Hepatocyte (in vitro differentiated cells): ENCODE data around the gene PFN4. TPM values are rescaled to one million over a fixed set of nuclear protein-coding genes. Genes with fewer than 3 reads are reported as not detected.
A peak's percentile ranks its signal among the peaks of the same experiment; 100 is the strongest.

ENCODE experiments used
- DNase-seq: peaks from one replicate; pipeline ENCODE4 v3.0.0-alpha.2; 2016; ENCODE audit warnings: low spot score
- H2AFZ ChIP-seq: fragments of 200-600 bp; sonication (generic); 2 replicates; pipeline ENCODE4 v1.6.0; 2016; ENCODE audit warnings: antibody characterized with exemption, mild to moderate bottlenecking
- H3K27ac ChIP-seq: fragments of 200-600 bp; sonication (generic); 2 replicates; pipeline ENCODE4 v1.5.1; 2016; ENCODE audit warnings: mild to moderate bottlenecking
- H3K27me3 ChIP-seq: fragments of 200-600 bp; sonication (generic); 2 replicates; pipeline ENCODE4 v1.6.1; 2016
- H3K36me3 ChIP-seq: fragments of 200-600 bp; sonication (generic); replicated peaks from 2 replicates; pipeline ENCODE4 v1.5.1; 2016; ENCODE audit warnings: low read depth; ENCODE audit not compliant: insufficient read depth
- H3K4me1 ChIP-seq: fragments of 200-600 bp; sonication (generic); 2 replicates; pipeline ENCODE4 v1.5.1; 2016; ENCODE audit warnings: mild to moderate bottlenecking, moderate library complexity; ENCODE audit not compliant: insufficient read depth
- H3K4me2 ChIP-seq: fragments of 200-600 bp; sonication (generic); 2 replicates; pipeline ENCODE4 v1.6.0; 2016
- H3K4me3 ChIP-seq: fragments of 200-600 bp; sonication (generic); 2 replicates; pipeline ENCODE4 v1.5.1; 2016; ENCODE audit warnings: mild to moderate bottlenecking
- H3K79me2 ChIP-seq: fragments of 200-600 bp; sonication (generic); 2 replicates; pipeline ENCODE4 v1.6.0; 2017; ENCODE audit warnings: mild to moderate bottlenecking
- H3K9me2 ChIP-seq: fragments of 200-600 bp; sonication (generic); replicated peaks from 2 replicates; pipeline ENCODE4 v1.6.0; 2017; ENCODE audit warnings: mild to moderate bottlenecking; ENCODE audit not compliant: insufficient read depth
- H3K9me3 ChIP-seq: fragments of 200-600 bp; sonication (generic); 2 replicates; pipeline ENCODE4 v1.5.1; 2016; ENCODE audit warnings: low read depth, mild to moderate bottlenecking
- H4K20me1 ChIP-seq: fragments of 200-600 bp; sonication (generic); 2 replicates; pipeline ENCODE4 v1.6.0; 2016; ENCODE audit warnings: mild to moderate bottlenecking; ENCODE audit not compliant: insufficient read depth, poor library complexity, severe bottlenecking
- EZH2 ChIP-seq: fragments of 200-600 bp; sonication (generic); IDR thresholded peaks from 2 replicates; pipeline ENCODE4 v1.6.1; 2016; ENCODE audit warnings: antibody characterized with exemption, mild to moderate bottlenecking, borderline replicate concordance
- EZH2phosphoT487 ChIP-seq: fragments of 200-600 bp; sonication (generic); IDR thresholded peaks from one replicate; pipeline ENCODE4 v1.6.1; 2018; ENCODE audit warnings: antibody characterized with exemption, mild to moderate bottlenecking, low read depth, moderate library complexity; ENCODE audit not compliant: unreplicated experiment, severe bottlenecking
- WGBS: methylation state at CpG from one replicate; pipeline ENCODE4 v1.1.6; 2016; ENCODE audit warnings: low lambda C conversion rate; ENCODE audit errors: missing lambda C conversion rate; 5-methylcytosine and 5-hydroxymethylcytosine counted together
- polyA plus RNA-seq: library from polyadenylated mRNA; unstranded; fragments of >200 nt; fragmentation: Nextera tagmentation; extraction: Ambion mirVana; gene quantifications from 2 replicates; pipeline ENCODE4 v1.2.1, GENCODE V29; 2016
- total RNA-seq: library from RNA; depleted of rRNA; stranded (reverse); fragments of >200 nt; gene quantifications from 2 replicates; pipeline ENCODE4 v1.2.3, GENCODE V29; 2014
- TF ChIP-seq, protein P1 (sequence below): fragments of 200-600 bp; sonication (generic); IDR thresholded peaks from 2 replicates; pipeline ENCODE4 v1.5.1; 2016; ENCODE audit warnings: antibody characterized with exemption, mild to moderate bottlenecking; ENCODE audit not compliant: poor library complexity

Gene PFN4
- total and polyA plus RNA-seq, 2 experiments from 2014 or later: 1.2 to 1.7 TPM

DNA sequence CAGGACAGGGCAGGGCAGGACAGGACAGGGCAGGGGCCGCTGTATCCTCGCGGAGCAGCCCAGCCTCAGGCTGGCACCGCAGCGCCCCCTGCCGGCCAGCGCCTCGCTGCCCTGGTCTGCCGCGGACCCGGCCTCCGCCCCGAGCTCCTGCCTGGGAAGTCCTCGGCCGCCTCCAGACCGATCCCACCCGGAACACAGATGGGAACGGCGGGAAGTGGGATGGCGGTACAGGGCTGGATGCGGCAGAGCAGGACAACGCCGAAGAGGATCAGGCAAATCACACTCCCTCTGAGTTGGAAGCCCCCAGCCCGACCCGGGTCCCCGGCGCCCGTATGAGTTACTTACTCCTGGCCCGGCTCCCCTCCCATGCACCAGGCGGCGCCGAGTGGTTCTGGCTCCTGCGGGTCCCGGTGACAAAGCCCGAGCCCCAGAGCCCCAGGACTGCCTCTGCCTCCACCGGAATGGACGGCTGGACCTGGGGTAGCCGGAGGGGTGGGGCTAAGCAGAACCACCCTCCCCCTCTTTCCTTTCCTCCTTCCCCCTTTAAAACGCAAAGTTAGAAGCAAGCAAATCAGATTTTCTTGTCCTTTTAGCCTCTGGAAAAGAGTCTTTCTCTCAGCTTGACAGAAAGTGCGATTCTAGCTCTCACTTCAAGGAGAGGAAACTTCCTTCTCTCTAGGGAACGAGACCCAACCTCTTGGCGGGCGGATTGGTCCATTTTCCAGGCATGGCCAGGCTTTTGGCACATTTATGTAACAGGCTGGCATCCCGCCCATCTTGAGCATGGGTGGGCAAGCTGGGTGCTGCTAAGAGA, 38.5 kb downstream of the PFN4 start, which contains the start of gene TP53I3:
Gene TP53I3 (minus strand): TSS at position 449 of the 814 bp plus-strand sequence. CDS start 508 bp downstream, outside the sequence.
- no peak for TF ChIP-seq EZH2
- TF ChIP-seq, protein P1, sequence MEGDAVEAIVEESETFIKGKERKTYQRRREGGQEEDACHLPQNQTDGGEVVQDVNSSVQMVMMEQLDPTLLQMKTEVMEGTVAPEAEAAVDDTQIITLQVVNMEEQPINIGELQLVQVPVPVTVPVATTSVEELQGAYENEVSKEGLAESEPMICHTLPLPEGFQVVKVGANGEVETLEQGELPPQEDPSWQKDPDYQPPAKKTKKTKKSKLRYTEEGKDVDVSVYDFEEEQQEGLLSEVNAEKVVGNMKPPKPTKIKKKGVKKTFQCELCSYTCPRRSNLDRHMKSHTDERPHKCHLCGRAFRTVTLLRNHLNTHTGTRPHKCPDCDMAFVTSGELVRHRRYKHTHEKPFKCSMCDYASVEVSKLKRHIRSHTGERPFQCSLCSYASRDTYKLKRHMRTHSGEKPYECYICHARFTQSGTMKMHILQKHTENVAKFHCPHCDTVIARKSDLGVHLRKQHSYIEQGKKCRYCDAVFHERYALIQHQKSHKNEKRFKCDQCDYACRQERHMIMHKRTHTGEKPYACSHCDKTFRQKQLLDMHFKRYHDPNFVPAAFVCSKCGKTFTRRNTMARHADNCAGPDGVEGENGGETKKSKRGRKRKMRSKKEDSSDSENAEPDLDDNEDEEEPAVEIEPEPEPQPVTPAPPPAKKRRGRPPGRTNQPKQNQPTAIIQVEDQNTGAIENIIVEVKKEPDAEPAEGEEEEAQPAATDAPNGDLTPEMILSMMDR: peak; percentile 98
- TF ChIP-seq EZH2phosphoT487: no peak
- peak; percentile 96 for DNase-seq
- H3K4me1 ChIP-seq: peaks cover 10% of the 10 kb centered on the region
- 1% methylated on average over 44 of the region's 44 CpGs for WGBS
- H3K9me3 ChIP-seq: no peaks in the 10 kb centered on the region
- H3K36me3 ChIP-seq: no peaks in the 10 kb centered on the region
- no peaks in the 10 kb centered on the region for H3K27me3 ChIP-seq
- H3K4me2 ChIP-seq: peak within 1 kb of the TSS; percentile 80
- H4K20me1 ChIP-seq: no peaks in the 10 kb centered on the region
- no peaks in the 10 kb centered on the region for H3K9me2 ChIP-seq
- H3K4me3 ChIP-seq: peak within 1 kb of the TSS; percentile 52
- peak within 1 kb of the TSS; percentile 74 for H2AFZ ChIP-seq
- H3K27ac ChIP-seq: peak within 1 kb of the TSS; percentile 96
- H3K79me2 ChIP-seq: peaks cover 11% of the 10 kb centered on the region

DNA sequence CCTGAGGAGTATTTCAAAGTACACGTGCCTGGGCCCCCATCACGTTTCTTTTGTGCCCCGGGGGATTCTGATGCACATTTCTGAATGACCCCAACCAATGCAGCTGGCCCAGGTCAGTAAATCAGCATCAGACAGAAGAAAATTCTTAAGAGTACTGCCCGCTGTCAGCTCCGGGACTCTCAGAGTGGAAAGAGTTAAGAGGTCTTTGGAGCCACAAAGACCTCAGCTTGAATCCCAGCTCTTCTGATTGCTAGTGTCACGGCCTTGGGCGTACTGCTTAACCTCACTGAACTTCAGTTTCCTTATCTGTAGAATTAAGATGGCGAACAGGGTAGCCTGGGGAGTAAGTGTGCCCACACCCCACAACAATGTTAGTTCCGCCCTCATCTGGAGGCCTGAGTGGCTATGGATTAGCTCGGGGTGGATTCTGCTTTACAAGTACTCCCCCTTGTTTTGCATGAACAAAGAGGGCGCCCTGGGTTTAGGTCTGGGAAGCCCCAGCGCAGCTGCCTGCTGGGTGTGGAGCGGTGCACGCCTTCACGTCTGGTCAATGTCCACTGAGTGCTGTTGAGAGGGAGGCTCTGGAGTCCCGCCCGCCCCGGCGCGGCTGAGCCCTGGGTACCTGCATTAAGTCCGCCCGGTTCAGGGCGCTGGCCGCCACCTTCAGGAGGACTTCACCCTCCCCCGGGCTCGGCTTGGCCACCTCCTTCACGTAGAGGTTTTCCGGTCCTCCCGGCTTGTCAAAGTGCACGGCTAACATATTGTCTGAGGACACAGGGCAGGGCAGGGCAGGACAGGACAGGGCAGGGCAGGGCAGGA, 39.4 kb downstream of the PFN4 start:
- H4K20me1 ChIP-seq: no peaks in the 10 kb centered on the region
- no peaks in the 10 kb centered on the region for H3K9me3 ChIP-seq
- peaks cover 10% of the 10 kb centered on the region for H3K4me1 ChIP-seq
- H3K27ac ChIP-seq: peak overlapping the region; percentile 96
- H3K27me3 ChIP-seq: no peaks in the 10 kb centered on the region
- H3K4me2 ChIP-seq: peak overlapping the region; percentile 80
- peak; percentile 93 for DNase-seq
- TF ChIP-seq, protein P1: no peak
- no peak for TF ChIP-seq EZH2
- TF ChIP-seq EZH2phosphoT487: no peak
- WGBS: 4% methylated on average over 30 of the region's 30 CpGs
- no peaks in the 10 kb centered on the region for H3K36me3 ChIP-seq
- H3K9me2 ChIP-seq: no peaks in the 10 kb centered on the region
- H2AFZ ChIP-seq: peak overlapping the region; percentile 39
- peaks cover 11% of the 10 kb centered on the region for H3K79me2 ChIP-seq
- peak overlapping the region; percentile 52 for H3K4me3 ChIP-seq

DNA sequence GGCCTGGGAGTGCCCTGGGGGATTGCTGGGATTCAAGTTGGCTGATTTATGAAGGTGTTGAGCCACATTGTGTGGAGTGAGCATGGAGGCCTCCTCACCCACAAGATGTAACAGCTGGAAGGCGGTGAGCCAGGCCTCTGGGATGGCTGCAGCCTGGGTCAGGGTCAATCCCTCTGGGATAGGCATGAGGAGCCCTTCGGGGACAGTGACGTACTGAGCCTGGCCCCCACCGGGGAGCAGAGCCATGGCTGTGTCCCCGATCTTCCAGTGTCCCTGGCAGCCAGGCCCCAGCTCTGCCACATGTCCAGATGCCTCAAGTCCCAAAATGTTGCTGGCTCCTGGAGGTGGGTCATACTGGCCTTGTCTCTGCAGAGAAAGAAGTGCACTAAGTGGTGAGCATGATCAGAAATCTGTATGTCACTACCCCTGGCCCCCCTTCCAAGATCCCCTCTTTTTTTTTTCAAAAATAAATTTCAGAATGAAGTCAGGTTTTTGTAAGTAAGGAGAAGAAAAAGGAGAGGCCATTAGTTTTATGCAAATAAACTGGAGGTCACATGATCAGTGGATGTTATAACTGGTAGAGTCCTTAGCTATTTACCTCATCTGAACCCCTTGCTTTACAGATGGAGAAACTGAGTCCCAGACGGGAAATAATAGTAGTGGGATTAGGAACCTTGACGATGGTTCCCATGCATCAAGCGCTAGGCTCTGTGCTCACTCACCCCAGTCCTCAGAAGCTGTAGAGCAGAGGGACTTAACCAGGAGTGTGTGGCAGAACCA, 40.2 kb downstream of the PFN4 start:
- peak overlapping the region; percentile 80 for H3K4me2 ChIP-seq
- peak overlapping the region; percentile 52 for H3K4me3 ChIP-seq
- peak overlapping the region; percentile 39 for H2AFZ ChIP-seq
- H3K79me2 ChIP-seq: peaks cover 11% of the 10 kb centered on the region
- 83% methylated on average over 8 of the region's 8 CpGs for WGBS
- no peaks in the 10 kb centered on the region for H3K9me3 ChIP-seq
- DNase-seq: no peak
- TF ChIP-seq EZH2phosphoT487 (no peak), EZH2 (no peak)
- TF ChIP-seq, protein P1: no peak
- no peaks in the 10 kb centered on the region for H3K27me3 ChIP-seq
- H3K36me3 ChIP-seq: no peaks in the 10 kb centered on the region
- H3K27ac ChIP-seq: peak overlapping the region; percentile 96
- H4K20me1 ChIP-seq: no peaks in the 10 kb centered on the region
- no peaks in the 10 kb centered on the region for H3K9me2 ChIP-seq
- peaks cover 11% of the 10 kb centered on the region for H3K4me1 ChIP-seq
